GM18951 (cell line): ENCODE data around the gene FRMD8.

ENCODE experiments used
- POLR2A ChIP-seq: IDR thresholded peaks from 4 replicates; pipeline ENCODE4 v1.6.1; 2011; ENCODE audit warnings: mild to moderate bottlenecking; ENCODE audit not compliant: insufficient read length, insufficient read depth; ENCODE audit errors: extremely low read depth
- in situ Hi-C: fragments of 300-500 bp; cut with MboI; formaldehyde crosslinking; loops from one replicate; pipeline ENCODE4 v1.12.0; 2022; ENCODE audit warnings: low sequenced_read_pairs, mixed read lengths, inconsistent platforms; ENCODE audit not compliant: unreplicated experiment

Gene FRMD8

DNA sequence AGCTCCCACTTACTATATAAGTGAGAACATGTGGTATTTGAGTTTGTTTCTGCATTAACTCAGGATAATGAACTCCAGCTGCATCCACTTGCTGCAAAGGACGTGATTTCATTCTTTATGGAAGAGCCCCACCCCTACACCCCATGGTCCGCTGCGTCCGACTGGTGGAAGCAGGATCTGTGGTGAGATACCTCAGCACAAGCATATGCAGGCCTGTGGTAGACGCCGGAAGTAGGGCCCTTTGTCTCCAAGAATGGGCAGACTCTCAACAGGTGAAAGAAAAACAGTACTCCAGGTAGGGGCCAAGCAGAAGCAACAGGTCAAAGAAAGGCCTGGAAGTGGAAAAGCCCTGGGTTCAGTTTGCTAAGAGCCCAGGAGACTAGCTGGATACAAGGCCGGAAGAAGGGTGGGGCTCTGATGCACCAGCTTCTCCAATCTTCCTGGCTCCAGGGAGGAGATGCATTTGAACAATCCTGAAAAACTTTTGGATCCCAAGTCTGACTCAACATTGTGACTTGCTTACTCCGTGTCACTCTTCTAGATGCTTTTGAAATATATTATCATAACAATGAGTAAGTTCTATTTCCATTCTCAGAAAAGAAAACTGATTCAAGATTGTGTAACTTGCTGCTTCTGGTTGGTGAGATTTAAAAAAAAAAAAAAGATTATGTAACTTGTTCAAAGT, 66.5 kb downstream of the FRMD8 start:
- in situ Hi-C loops, result no loop called here
- TF ChIP-seq POLR2A, result no peak

DNA sequence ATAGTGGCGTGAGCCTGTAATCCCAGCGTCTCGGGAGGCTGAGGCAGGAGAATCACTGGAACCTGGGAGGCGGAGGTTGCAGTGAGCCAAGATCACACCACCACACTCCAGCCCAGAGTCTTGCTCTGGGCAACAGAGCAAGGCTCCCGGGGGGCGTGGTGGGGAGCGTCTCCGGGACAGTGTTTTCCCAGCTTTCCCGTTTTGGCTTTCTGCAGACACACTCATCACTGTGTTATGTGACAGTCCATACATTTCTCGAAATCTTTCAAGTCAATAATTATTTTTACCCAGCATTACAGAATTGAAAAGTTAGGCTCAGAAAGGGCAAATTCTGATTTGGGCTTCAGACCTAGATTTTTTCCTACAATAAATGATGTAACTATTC, 67.9 kb downstream of the FRMD8 start:
- in situ Hi-C loops, result no loop called here
- TF ChIP-seq POLR2A, result no peak

DNA sequence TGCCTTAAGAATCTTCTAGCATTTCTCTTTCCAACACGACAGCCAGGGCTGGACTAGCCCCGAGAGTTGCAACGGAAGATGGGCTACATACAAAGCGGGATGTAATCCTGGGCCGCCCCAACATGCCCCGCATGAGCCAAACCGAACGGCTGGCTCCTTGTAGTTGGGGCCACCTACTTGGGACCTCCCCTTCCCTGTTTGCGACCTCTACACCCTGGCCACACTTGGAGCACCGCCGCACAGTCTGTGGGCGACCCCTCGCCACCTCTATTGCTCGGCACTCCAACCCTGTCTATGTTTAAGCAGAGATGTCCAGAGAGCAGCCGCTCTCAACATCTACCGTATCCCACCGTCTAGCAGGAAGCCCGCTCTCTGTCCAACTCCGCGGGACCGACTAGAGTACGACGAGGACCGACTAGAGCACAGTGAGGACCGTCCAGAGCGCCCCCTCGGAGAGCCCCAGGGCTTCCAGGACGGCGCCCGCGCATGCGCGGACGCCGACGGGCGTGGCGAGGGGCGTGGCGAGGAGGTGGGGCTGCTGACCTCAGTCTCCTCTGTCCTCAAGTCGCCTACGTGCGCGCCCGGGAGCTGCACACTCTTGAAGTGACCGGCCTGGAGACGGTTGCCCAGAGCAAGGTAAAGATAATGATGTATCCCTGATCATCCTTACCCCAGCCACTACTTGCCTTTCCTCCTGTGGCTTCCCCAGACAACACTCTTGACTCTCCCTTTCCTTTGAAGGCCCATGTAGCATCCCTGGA, 68.4 kb downstream of the FRMD8 start:
- in situ Hi-C loops, result no loop called here

DNA sequence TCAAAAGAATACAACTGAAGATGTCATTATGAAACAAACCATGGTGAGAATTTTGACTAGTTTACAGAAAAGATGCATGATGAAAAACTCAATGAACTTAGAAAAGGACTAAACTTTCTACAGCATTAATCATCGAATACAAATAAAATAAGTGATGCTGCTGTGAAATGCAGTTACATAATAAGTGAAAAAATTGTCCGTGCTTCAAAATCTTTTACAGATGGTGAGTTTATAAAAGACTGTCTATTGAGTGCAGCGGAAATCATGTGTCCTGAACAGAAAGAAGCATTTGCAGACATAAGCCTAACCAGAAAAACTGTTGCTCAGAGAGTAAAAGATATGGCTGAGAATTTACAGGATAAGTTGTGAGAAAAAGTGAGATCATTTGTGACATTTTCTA, 70.0 kb downstream of the FRMD8 start:
- in situ Hi-C loops, result no loop called here
- TF ChIP-seq POLR2A, result no peak

More for the DNA sequence above, 68.4 kb downstream of the FRMD8 start:
- peak; percentile 94 for TF ChIP-seq POLR2A

DNA sequence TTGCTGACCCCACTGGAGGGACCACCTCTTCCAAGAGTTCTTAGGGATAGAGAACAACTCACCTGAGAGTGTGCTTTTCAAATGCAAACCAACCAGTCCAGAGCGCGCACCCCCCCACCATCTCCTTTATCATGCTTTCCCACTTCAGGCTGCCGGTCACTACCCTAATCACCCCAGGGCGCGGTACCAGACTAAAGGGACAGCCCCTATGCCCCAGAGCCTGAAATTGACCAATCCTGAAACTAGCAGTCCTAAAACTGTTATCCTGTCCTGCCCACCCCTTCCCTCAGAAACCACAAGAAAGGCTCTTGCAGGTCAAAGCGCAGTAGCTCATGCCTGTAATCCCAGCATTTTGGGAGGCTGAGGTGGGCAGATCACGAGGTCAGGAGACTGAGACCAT, 73.1 kb downstream of the FRMD8 start:
- in situ Hi-C loops, result no loop called here
- TF ChIP-seq POLR2A, result no peak
